C4-2B (cell line): Measurements from ENCODE around the gene SEMA4B.
"Not testable (repeated sequence)": the region's sequence is repeated elsewhere in the genome, so short reads cannot be mapped to it uniquely, and the experiment has no call there.

Source experiments
- CTCF ChIP-seq: fragments of 450-650 bp; conservative IDR thresholded peaks from 2 replicates; pipeline ENCODE4 v1.5.1; 2017; ENCODE audit warnings: mild to moderate bottlenecking
- ZFX ChIP-seq: fragments of 450-650 bp; IDR thresholded peaks from 2 replicates; pipeline ENCODE4 v1.6.1; 2017

GRCh38 chr15:90188065-90188464 is 13.1 kb upstream of the SEMA4B start:
- not testable (repeated sequence) for TF ChIP-seq CTCF, ZFX
